H9 (cell line): ENCODE measurements around the gene CETP. TPM values are rescaled to one million over a fixed set of nuclear protein-coding genes. Genes with fewer than 3 reads are reported as not detected.

Source experiments
- DNase-seq: peaks from one replicate; pipeline ENCODE4 v3.0.0-alpha.2; 2017
- H2AFZ ChIP-seq: one replicate; pipeline ENCODE4 v1.6.1; 2013; ENCODE audit warnings: mild to moderate bottlenecking, low read length, control low read depth, moderate library complexity
- H2AK5ac ChIP-seq: 2 replicates; pipeline ENCODE4 v1.6.1; 2013; ENCODE audit warnings: low read length, control low read depth, mixed read lengths; ENCODE audit not compliant: insufficient read length
- H2BK120ac ChIP-seq: one replicate; pipeline ENCODE4 v1.6.1; 2013; ENCODE audit warnings: low read depth, mild to moderate bottlenecking, low read length, control low read depth, inconsistent platforms; ENCODE audit not compliant: poor library complexity, severe bottlenecking
- H2BK12ac ChIP-seq: 2 replicates; pipeline ENCODE4 v1.6.1; 2013; ENCODE audit warnings: low read length, control low read depth, mixed read lengths, low read depth; ENCODE audit not compliant: insufficient read length
- H2BK15ac ChIP-seq: 2 replicates; pipeline ENCODE4 v1.6.1; 2013; ENCODE audit warnings: low read depth, low read length, control low read depth
- H2BK20ac ChIP-seq: one replicate; pipeline ENCODE4 v1.6.1; 2013; ENCODE audit warnings: low read depth, mild to moderate bottlenecking, low read length, control low read depth, inconsistent platforms; ENCODE audit not compliant: poor library complexity, severe bottlenecking
- H2BK5ac ChIP-seq: 2 replicates; pipeline ENCODE4 v1.6.1; 2013; ENCODE audit warnings: low read length, control low read depth, mixed read lengths; ENCODE audit not compliant: insufficient read length
- H3K14ac ChIP-seq: 2 replicates; pipeline ENCODE4 v1.6.1; 2013; ENCODE audit warnings: low read length, control low read depth; ENCODE audit not compliant: insufficient read depth
- H3K18ac ChIP-seq: 2 replicates; pipeline ENCODE4 v1.6.1; 2013; ENCODE audit warnings: low read depth, mild to moderate bottlenecking, mixed read lengths, low read length, control low read depth; ENCODE audit not compliant: insufficient read length
- H3K23ac ChIP-seq: 2 replicates; pipeline ENCODE4 v1.6.1; 2013; ENCODE audit warnings: low read length, control low read depth, mixed read lengths, low read depth; ENCODE audit not compliant: insufficient read length
- H3K23me2 ChIP-seq: 2 replicates; pipeline ENCODE4 v1.6.1; 2013; ENCODE audit warnings: low read depth, mild to moderate bottlenecking, mixed read lengths, low read length, control low read depth; ENCODE audit not compliant: insufficient read length, poor library complexity, severe bottlenecking
- H3K27ac ChIP-seq: 2 replicates; pipeline ENCODE4 v1.5.1; 2013; ENCODE audit warnings: low read length, control low read depth, mixed read lengths, low read depth; ENCODE audit not compliant: insufficient read length
- H3K27me3 ChIP-seq: 2 replicates; pipeline ENCODE4 v1.6.1; 2013; ENCODE audit warnings: low read length, control low read depth, inconsistent platforms; ENCODE audit not compliant: insufficient read depth
- H3K4ac ChIP-seq: 2 replicates; pipeline ENCODE4 v1.6.1; 2013; ENCODE audit warnings: low read depth, mild to moderate bottlenecking, control low read depth, inconsistent platforms, low read length, moderate library complexity
- H3K4me1 ChIP-seq: 2 replicates; pipeline ENCODE4 v1.6.1; 2013; ENCODE audit warnings: low read length, control low read depth, inconsistent platforms; ENCODE audit not compliant: insufficient read depth
- H3K4me2 ChIP-seq: 2 replicates; pipeline ENCODE4 v1.6.1; 2013; ENCODE audit warnings: low read length, control low read depth, mixed read lengths; ENCODE audit not compliant: insufficient read length, insufficient read depth
- H3K56ac ChIP-seq: 2 replicates; pipeline ENCODE4 v1.6.1; 2013; ENCODE audit warnings: low read depth, mild to moderate bottlenecking, mixed read lengths, low read length, control low read depth; ENCODE audit not compliant: insufficient read length
- H3K79me1 ChIP-seq: 2 replicates; pipeline ENCODE4 v1.6.1; 2013; ENCODE audit warnings: low read depth, mild to moderate bottlenecking, moderate library complexity, low read length, control low read depth, inconsistent platforms; ENCODE audit not compliant: insufficient read depth, poor library complexity, severe bottlenecking
- H3K79me2 ChIP-seq: 2 replicates; pipeline ENCODE4 v1.6.1; 2013; ENCODE audit warnings: low read length, control low read depth, inconsistent platforms; ENCODE audit not compliant: insufficient read depth
- H3K9ac ChIP-seq: 2 replicates; pipeline ENCODE4 v1.6.1; 2013; ENCODE audit warnings: low read length, control low read depth, mixed read lengths; ENCODE audit not compliant: insufficient read length; ENCODE audit errors: extremely low read depth
- H3K9me3 ChIP-seq: one replicate; pipeline ENCODE4 v1.6.1; 2013; ENCODE audit warnings: low read depth, low read length, inconsistent platforms; ENCODE audit not compliant: control insufficient read depth
- H3T11ph ChIP-seq: one replicate; pipeline ENCODE4 v1.6.1; 2013; ENCODE audit warnings: mild to moderate bottlenecking, low read length, control low read depth, inconsistent platforms
- H4K20me1 ChIP-seq: one replicate; pipeline ENCODE4 v1.6.1; 2013; ENCODE audit not compliant: control insufficient read depth, insufficient read length, insufficient read depth
- H4K5ac ChIP-seq: 2 replicates; pipeline ENCODE4 v1.6.1; 2013; ENCODE audit warnings: low read depth, mild to moderate bottlenecking, mixed read lengths, low read length, control low read depth; ENCODE audit not compliant: insufficient read length
- H4K8ac ChIP-seq: replicated peaks from 2 replicates; pipeline ENCODE4 v1.6.1; 2013; ENCODE audit warnings: low read length, control low read depth, mixed read lengths, low read depth; ENCODE audit not compliant: insufficient read length
- H4K91ac ChIP-seq: 2 replicates; pipeline ENCODE4 v1.6.1; 2013; ENCODE audit warnings: low read depth, mild to moderate bottlenecking, moderate library complexity, mixed read lengths, low read length, control low read depth; ENCODE audit not compliant: insufficient read length
- H3K27ac Mint-ChIP-seq, 3 experiments: 2 replicates in 2 of 3; 3 replicates in 1 of 3; pipeline ENCODE4 v1.8.0; 2020 to 2021; ENCODE audit warnings: mixed read lengths in 3 of 3, mild to moderate bottlenecking in 1 of 3, moderate library complexity in 1 of 3
- H3K27me3 Mint-ChIP-seq: 2 replicates; pipeline ENCODE4 v1.8.0; 2021; ENCODE audit warnings: low read depth, mild to moderate bottlenecking, moderate library complexity, mixed read lengths
- H3K36me3 Mint-ChIP-seq, 3 experiments: 2 replicates in 2 of 3; 3 replicates in 1 of 3; pipeline ENCODE4 v1.8.0; 2020 to 2021; ENCODE audit warnings: low read depth in 3 of 3, mixed read lengths in 3 of 3; ENCODE audit not compliant: insufficient read depth in 1 of 3
- H3K4me1 Mint-ChIP-seq, 2 experiments: 2 replicates each; pipeline ENCODE4 v1.8.0; 2020; ENCODE audit warnings: mixed read lengths in 2 of 2
- H3K4me3 Mint-ChIP-seq, 2 experiments: 2 replicates in 1 of 2; 3 replicates in 1 of 2; pipeline ENCODE4 v1.8.0; 2020 to 2021; ENCODE audit warnings: mild to moderate bottlenecking in 2 of 2, mixed read lengths in 2 of 2, moderate library complexity in 1 of 2
- H3K9me3 Mint-ChIP-seq, 2 experiments: 2 replicates in 1 of 2; 3 replicates in 1 of 2; pipeline ENCODE4 v1.8.0; 2020; ENCODE audit warnings: mild to moderate bottlenecking in 2 of 2, mixed read lengths in 2 of 2, moderate library complexity in 1 of 2
- WGBS: extraction: QIAGEN DNeasy Blood & Tissue Kit; methylation state at CpG from one replicate; pipeline ENCODE4 v1.1.7; 2013; ENCODE audit warnings: missing lambda C conversion rate, low lambda C conversion rate, mixed read lengths; ENCODE audit not compliant: insufficient read length; ENCODE audit errors: extremely low coverage; 5-methylcytosine and 5-hydroxymethylcytosine counted together
- total RNA-seq: library from RNA; stranded (reverse); gene quantifications from 2 replicates; pipeline ENCODE4 v1.2.1, GENCODE V29; 2021
- TF ChIP-seq, protein P1 (sequence below): fragments of 200-600 bp; sonication (generic); conservative IDR thresholded peaks from 3 replicates; pipeline ENCODE4 v1.8.0; 2021; ENCODE audit warnings: antibody characterized with exemption, mild to moderate bottlenecking

The CETP gene
- total RNA-seq, 1 experiment from 2014 or later = not detected

DNA sequence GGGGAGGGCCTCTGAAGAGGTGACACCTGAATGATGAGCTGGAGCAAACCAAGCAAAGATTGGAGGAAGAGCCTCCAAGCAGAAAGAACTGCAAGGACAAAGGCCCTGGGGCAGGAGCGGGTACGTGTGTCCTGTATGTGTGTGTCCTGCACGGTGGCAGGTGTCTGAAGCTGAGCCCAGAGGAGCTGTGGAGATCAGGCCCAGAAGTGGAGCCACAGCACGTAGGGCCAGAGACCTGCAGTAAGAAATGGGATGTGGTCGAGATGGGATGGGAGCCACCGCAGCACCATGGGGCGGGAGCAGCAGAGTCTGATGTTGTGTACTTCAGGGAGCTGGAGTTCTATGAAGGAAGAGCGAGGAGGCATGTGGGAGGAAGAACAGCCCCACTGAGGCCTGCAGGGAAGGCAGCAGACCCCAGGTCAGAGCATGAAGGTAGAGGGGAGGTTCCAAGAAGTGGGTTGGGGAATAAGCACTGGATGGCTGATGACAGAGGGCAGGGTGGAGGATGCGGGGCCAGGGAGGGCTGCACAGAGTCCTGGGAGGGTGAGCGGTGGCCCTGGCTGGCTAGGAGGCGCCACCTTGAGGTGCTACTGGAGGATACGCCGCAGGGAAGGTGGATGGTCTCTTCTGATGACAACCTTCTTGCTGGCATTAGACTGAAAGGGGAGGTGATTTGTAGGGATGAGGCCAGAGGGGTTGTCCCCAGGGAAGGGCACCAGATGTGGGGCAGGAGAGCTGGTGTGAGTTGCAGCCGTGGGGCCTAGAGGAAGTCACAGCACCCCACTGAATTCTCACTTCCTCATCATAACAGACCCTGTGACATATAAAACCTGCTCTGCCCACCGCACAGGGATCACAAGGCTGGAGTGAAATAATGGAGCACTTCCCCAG is 10.6 kb upstream of the CETP start:
- Histone ChIP-seq H3K79me2 (no peaks in the 10 kb centered on the region), H4K5ac (no peak overlapping the region), H4K20me1 (no peaks in the 10 kb centered on the region), H3T11ph (no peak overlapping the region), H3K14ac (no peak overlapping the region; the same call in 1 of the 2 replicates), H3K56ac (no peak overlapping the region), H3K18ac (no peak overlapping the region), H2AFZ (no peak overlapping the region), H2BK12ac (no peak overlapping the region), H3K79me1 (no peaks in the 10 kb centered on the region), H3K27me3 (no peaks in the 10 kb centered on the region), H3K4me1 (no peaks in the 10 kb centered on the region; the same call in 1 of the 2 replicates), H3K9me3 (no peaks in the 10 kb centered on the region), H2BK5ac (no peak overlapping the region), H4K8ac (no peak overlapping the region), H3K23ac (no peak overlapping the region), H2BK120ac (no peak overlapping the region), H2BK20ac (no peak overlapping the region), H3K23me2 (no peaks in the 10 kb centered on the region), H3K4me2 (no peak overlapping the region), H2BK15ac (no peak overlapping the region), H3K9ac (no peak overlapping the region), H3K4ac (no peak overlapping the region), H4K91ac (no peak overlapping the region), H2AK5ac (no peak overlapping the region), H3K27ac (no peak overlapping the region)
- WGBS = no CpG with 5 or more reads among the region's 15 CpGs
- Mint-ChIP-seq H3K4me3 (no peak overlapping the region), H3K9me3 (peaks cover 3 to 10% of the 10 kb centered on the region in 2 experiments; a peak in 3 of 5 replicates), H3K36me3 (no peaks in the 10 kb centered on the region; a peak in 1 of 7 replicates), H3K27ac (peak overlapping the region in 2 of 3 experiments; percentile 24 to 57; a peak in 2 of 7 replicates), H3K27me3 (no peaks in the 10 kb centered on the region), H3K4me1 (peaks cover 8 to 11% of the 10 kb centered on the region in 2 experiments)
- TF ChIP-seq, protein P1, sequence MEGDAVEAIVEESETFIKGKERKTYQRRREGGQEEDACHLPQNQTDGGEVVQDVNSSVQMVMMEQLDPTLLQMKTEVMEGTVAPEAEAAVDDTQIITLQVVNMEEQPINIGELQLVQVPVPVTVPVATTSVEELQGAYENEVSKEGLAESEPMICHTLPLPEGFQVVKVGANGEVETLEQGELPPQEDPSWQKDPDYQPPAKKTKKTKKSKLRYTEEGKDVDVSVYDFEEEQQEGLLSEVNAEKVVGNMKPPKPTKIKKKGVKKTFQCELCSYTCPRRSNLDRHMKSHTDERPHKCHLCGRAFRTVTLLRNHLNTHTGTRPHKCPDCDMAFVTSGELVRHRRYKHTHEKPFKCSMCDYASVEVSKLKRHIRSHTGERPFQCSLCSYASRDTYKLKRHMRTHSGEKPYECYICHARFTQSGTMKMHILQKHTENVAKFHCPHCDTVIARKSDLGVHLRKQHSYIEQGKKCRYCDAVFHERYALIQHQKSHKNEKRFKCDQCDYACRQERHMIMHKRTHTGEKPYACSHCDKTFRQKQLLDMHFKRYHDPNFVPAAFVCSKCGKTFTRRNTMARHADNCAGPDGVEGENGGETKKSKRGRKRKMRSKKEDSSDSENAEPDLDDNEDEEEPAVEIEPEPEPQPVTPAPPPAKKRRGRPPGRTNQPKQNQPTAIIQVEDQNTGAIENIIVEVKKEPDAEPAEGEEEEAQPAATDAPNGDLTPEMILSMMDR = peak; percentile 75
- DNase-seq = peak; percentile 78
